Keratinocyte (primary cell): ENCODE results near the gene CCDC146. TPM values are rescaled to one million over a fixed set of nuclear protein-coding genes. Genes with fewer than 3 reads are reported as not detected.
A peak's percentile ranks its signal among the peaks of the same experiment; 100 is the strongest.

Experiments
- DNase-seq: peaks from one replicate; pipeline ENCODE4 v3.0.0-alpha.2; 2011; ENCODE audit warnings: low read depth, missing footprints, low spot score
- FAIRE-seq: peaks from 2 replicates; lab custom pipeline; 2011; peaks lifted over from hg19 to GRCh38; lab: Jason Lieb, UNC
- H2AFZ ChIP-seq: 2 replicates; pipeline ENCODE4 v1.6.0; 2012; ENCODE audit warnings: low read length, control low read depth, inconsistent platforms; ENCODE audit not compliant: control insufficient read depth
- H3K27ac ChIP-seq: 2 replicates; pipeline ENCODE4 v1.5.1; 2011; ENCODE audit warnings: low read length; ENCODE audit not compliant: control insufficient read depth, insufficient read depth
- H3K27me3 ChIP-seq: 3 replicates; pipeline ENCODE4 v1.6.0; 2011; ENCODE audit warnings: low read length; ENCODE audit not compliant: control insufficient read depth, insufficient read depth; ENCODE audit errors: extremely low read depth
- H3K36me3 ChIP-seq, 2 experiments: 2 replicates in 1 of 2; 3 replicates in 1 of 2; pipeline ENCODE4 v1.5.1; 2011; ENCODE audit warnings: low read length in 2 of 2, mild to moderate bottlenecking in 1 of 2; ENCODE audit not compliant: control insufficient read depth in 2 of 2, insufficient read depth in 2 of 2; ENCODE audit errors: extremely low read depth in 1 of 2
- H3K4me1 ChIP-seq: 3 replicates; pipeline ENCODE4 v1.5.1; 2011; ENCODE audit warnings: low read length; ENCODE audit not compliant: control insufficient read depth, insufficient read depth; ENCODE audit errors: extremely low read depth
- H3K4me2 ChIP-seq: 3 replicates; pipeline ENCODE4 v1.6.0; 2011; ENCODE audit warnings: low read depth, low read length; ENCODE audit not compliant: control insufficient read depth, insufficient read depth; ENCODE audit errors: extremely low read depth
- H3K4me3 ChIP-seq, 3 experiments: fragments of 200-600 bp in 1 of 3; sonication (generic) in 1 of 3; 2 replicates in 2 of 3; 3 replicates in 1 of 3; pipeline ENCODE4 v1.5.1; 2011 to 2016; ENCODE audit warnings: low read length in 3 of 3, mild to moderate bottlenecking in 3 of 3, control low read depth in 2 of 3, inconsistent platforms in 1 of 3, low read depth in 1 of 3, mixed read lengths in 1 of 3, mixed run types in 1 of 3, moderate library complexity in 1 of 3; ENCODE audit not compliant: control insufficient read depth in 2 of 3, insufficient read depth in 2 of 3; ENCODE audit errors: extremely low read depth in 1 of 3
- H3K79me2 ChIP-seq: 2 replicates; pipeline ENCODE4 v1.6.0; 2012; ENCODE audit warnings: low read length; ENCODE audit not compliant: control insufficient read depth, insufficient read depth
- H3K9ac ChIP-seq: 3 replicates; pipeline ENCODE4 v1.6.0; 2011; ENCODE audit warnings: low read length; ENCODE audit not compliant: control insufficient read depth, insufficient read depth; ENCODE audit errors: extremely low read depth
- H3K9me1 ChIP-seq: 3 replicates; pipeline ENCODE4 v1.6.0; 2011; ENCODE audit warnings: low read length; ENCODE audit not compliant: control insufficient read depth, insufficient read depth; ENCODE audit errors: extremely low read depth
- H3K9me3 ChIP-seq: 2 replicates; pipeline ENCODE4 v1.5.1; 2012; ENCODE audit warnings: low read depth, low read length; ENCODE audit not compliant: control insufficient read depth
- H4K20me1 ChIP-seq: 3 replicates; pipeline ENCODE4 v1.6.0; 2011; ENCODE audit warnings: low read length; ENCODE audit not compliant: control insufficient read depth, insufficient read depth; ENCODE audit errors: extremely low read depth
- EZH2 ChIP-seq: IDR thresholded peaks from one replicate; pipeline ENCODE4 v1.6.1; 2012; ENCODE audit warnings: inconsistent platforms, mild to moderate bottlenecking, low read length, moderate library complexity
- dilution Hi-C: fragments of 300-500 bp; cut with MboI; formaldehyde crosslinking; loops from one replicate; pipeline ENCODE4 v1.7.0; 2020; ENCODE audit warnings: low sequenced_read_pairs; ENCODE audit not compliant: extremely low pct_ligation_motif_present
- polyA plus RNA-seq, 5 experiments: library from polyadenylated mRNA; depleted of rRNA in 3 of 5; stranded (reverse) in 3 of 5; stranded (forward) in 1 of 5; unstranded in 1 of 5; fragments of >200 nt; gene quantifications; 1 replicate in 1 of 5; 2 replicates in 3 of 5; 3 replicates in 1 of 5; pipeline versions ENCODE4 v1.2.1 to v1.2.3, GENCODE V29; 2011 to 2012; ENCODE audit warnings: missing spikeins in 2 of 5, low read depth in 1 of 5, low replicate concordance in 1 of 5
- TF ChIP-seq, protein P1 (sequence below), 3 experiments: IDR thresholded peaks in 1 of 3; conservative IDR thresholded peaks in 1 of 3; optimal IDR thresholded peaks in 1 of 3; 2 replicates in 2 of 3; 3 replicates in 1 of 3; pipeline versions ENCODE3 to v1.5.1; 2011; ENCODE audit warnings: low read length in 3 of 3, mild to moderate bottlenecking in 3 of 3, moderate library complexity in 2 of 3, control low read depth in 1 of 3, inconsistent platforms in 1 of 3; ENCODE audit not compliant: insufficient read depth in 2 of 3; ENCODE audit errors: extremely low read depth in 1 of 3

The CCDC146 gene
- polyA plus RNA-seq, 1 donor (not counting 4 experiments of a cell fraction or from before 2014, with no cell fraction given), result 5.7 TPM

DNA sequence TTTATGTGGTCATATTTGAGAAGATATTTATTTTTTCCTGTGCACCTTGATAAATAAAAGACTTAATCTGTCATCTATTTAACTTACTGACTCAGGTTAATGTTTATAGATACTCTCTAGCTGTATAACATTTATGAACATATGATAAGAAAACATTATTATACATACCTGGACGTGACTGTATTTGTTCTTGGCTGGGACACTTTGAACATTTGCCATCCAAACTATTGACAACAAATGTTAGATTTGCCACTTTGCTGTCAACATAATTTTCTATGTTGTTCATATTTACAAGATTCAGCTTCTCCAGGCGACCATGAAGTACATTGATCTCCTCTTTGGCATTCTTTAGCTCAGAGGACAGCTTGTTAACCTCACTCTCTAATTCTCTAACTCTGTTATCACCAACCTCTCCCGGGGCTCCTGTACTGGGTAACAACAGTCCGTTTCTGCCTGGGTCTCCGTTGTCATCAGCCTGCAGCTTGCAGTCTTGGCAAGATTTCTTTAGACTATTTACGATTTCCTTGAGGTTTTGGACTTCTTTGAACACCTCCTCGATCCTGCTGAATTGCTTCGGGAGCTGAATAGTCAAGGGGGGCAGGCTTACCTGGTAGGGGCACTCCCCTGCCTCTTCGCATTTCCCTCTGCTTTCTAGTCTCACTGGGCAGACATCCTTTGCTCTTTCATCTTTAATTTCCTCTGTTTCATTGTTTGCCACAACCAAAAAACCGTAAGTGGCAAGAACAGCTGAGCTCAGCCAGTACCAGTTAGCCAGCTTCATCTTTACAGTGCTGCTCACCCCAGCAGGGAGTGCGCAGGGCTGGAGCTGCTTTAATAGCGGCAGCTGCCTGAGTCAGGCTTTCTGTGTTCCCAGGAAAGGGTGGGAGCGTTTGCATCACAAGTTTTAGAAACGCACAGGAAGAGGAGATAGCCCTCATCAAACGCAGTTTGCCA lies 76.9 kb downstream of the CCDC146 start, which contains the start of gene FGL2:
FGL2 (minus strand) TSS at position 807 of the 954 bp plus-strand sequence; CDS start at position 781, 26 bp downstream.
- no peaks in the 10 kb centered on the region for H3K36me3 ChIP-seq
- peaks cover 3% of the 10 kb centered on the region for H3K4me1 ChIP-seq
- peak within 1 kb of the TSS in 1 of 3 experiments; percentile 30 for H3K4me3 ChIP-seq
- TF ChIP-seq, protein P1, sequence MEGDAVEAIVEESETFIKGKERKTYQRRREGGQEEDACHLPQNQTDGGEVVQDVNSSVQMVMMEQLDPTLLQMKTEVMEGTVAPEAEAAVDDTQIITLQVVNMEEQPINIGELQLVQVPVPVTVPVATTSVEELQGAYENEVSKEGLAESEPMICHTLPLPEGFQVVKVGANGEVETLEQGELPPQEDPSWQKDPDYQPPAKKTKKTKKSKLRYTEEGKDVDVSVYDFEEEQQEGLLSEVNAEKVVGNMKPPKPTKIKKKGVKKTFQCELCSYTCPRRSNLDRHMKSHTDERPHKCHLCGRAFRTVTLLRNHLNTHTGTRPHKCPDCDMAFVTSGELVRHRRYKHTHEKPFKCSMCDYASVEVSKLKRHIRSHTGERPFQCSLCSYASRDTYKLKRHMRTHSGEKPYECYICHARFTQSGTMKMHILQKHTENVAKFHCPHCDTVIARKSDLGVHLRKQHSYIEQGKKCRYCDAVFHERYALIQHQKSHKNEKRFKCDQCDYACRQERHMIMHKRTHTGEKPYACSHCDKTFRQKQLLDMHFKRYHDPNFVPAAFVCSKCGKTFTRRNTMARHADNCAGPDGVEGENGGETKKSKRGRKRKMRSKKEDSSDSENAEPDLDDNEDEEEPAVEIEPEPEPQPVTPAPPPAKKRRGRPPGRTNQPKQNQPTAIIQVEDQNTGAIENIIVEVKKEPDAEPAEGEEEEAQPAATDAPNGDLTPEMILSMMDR (optimal IDR thresholded peaks at IDR 0.05 in 1 of 3, IDR thresholded peaks at IDR 0.05 in 1 of 3, conservative IDR thresholded peaks at IDR 0.05 in 1 of 3; ENCODE audit: extremely low read depth in 1 of 3, insufficient read depth in 2 of 3, low read length in 3 of 3), result no peak
- no peak for TF ChIP-seq EZH2
- H3K4me2 ChIP-seq, result peak within 1 kb of the TSS; percentile 70
- H3K27ac ChIP-seq, result no peak within 1 kb of the TSS
- DNase-seq (no peak), FAIRE-seq (no peak)
- no peaks in the 10 kb centered on the region for H3K27me3 ChIP-seq
- H3K9me1 ChIP-seq, result no peaks in the 10 kb centered on the region
- H3K9me3 ChIP-seq, result no peaks in the 10 kb centered on the region
- H3K79me2 ChIP-seq, result no peaks in the 10 kb centered on the region
- dilution Hi-C loops, result no loop called here
- H3K9ac ChIP-seq, result no peak within 1 kb of the TSS
- H2AFZ ChIP-seq, result peak within 1 kb of the TSS; percentile 5
- no peaks in the 10 kb centered on the region for H4K20me1 ChIP-seq

DNA sequence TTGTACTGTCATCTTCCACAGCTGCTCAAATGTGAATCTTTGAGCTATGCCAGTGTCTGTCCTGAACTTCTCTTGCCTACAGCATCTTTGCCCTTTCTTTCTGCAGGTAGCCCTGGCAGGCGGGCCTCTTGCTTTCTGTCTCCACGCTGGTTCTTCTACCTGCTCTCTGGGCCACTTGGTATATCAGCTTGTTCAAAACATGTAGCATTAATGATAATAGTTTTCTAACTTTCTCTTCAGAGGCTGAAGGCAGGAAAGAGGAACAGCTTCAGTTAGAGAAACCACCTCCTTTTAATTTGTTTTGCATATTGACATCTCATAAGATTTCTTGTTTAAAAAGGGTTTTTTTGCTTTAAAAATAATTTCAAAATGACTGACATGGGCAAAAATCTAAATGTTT lies 78.1 kb downstream of the CCDC146 start:
- Histone ChIP-seq H3K9ac (no peak overlapping the region), H3K36me3 (no peaks in the 10 kb centered on the region), H2AFZ (no peak overlapping the region), H4K20me1 (no peaks in the 10 kb centered on the region), H3K9me3 (no peaks in the 10 kb centered on the region), H3K27me3 (no peaks in the 10 kb centered on the region), H3K79me2 (no peaks in the 10 kb centered on the region), H3K4me2 (no peak overlapping the region), H3K9me1 (no peaks in the 10 kb centered on the region), H3K27ac (no peak overlapping the region), H3K4me3 (no peak overlapping the region), H3K4me1 (peaks cover 3% of the 10 kb centered on the region)
- FAIRE-seq, result no peak
- no peak for TF ChIP-seq EZH2
- TF ChIP-seq, protein P1 (optimal IDR thresholded peaks at IDR 0.05 in 1 of 3, IDR thresholded peaks at IDR 0.05 in 1 of 3, conservative IDR thresholded peaks at IDR 0.05 in 1 of 3; ENCODE audit: extremely low read depth in 1 of 3, insufficient read depth in 2 of 3, low read length in 3 of 3), result no peak
- dilution Hi-C loops, result no loop called here
- DNase-seq, result no peak
